GM23248 (cell line): ENCODE data around the gene DUS3L.

ENCODE experiments used
- EZH2 ChIP-seq: fragments of 200-600 bp; sonication (generic); IDR thresholded peaks from 2 replicates; pipeline ENCODE4 v1.6.1; 2018; ENCODE audit warnings: antibody characterized with exemption, mild to moderate bottlenecking; ENCODE audit not compliant: insufficient read depth, poor library complexity, severe bottlenecking
- EZH2phosphoT487 ChIP-seq: fragments of 200-600 bp; sonication (generic); IDR thresholded peaks from 2 replicates; pipeline ENCODE4 v1.6.1; 2018; ENCODE audit warnings: antibody characterized with exemption, moderate library complexity, mild to moderate bottlenecking, low read depth; ENCODE audit not compliant: insufficient read depth

DNA sequence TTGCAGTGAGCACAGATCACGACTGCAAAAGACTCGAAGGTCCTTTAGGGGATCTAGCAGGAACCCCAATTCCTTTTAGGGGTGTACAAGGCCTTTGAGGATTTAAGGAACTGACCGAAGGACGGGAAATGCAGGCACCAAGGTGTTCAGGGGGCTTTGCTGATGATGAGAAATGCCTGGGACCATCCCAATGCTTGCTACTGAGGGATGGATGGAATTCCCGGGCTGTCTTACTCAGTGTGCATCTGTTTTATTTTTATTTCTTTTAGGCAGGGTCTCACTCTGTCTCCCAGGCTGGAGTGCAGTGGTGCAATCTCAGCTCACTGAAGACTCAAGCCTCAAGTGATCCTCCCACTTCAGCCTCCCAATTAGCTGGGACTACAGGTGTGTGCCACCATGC lies 17.7 kb downstream of the DUS3L start:
- no peak for TF ChIP-seq EZH2
- no peak for TF ChIP-seq EZH2phosphoT487
